ENCODE measurements around the gene DCAF8L1. TPM values are rescaled to one million over a fixed set of nuclear protein-coding genes. Genes with fewer than 3 reads are reported as not detected.

Gene DCAF8L1
- total and polyA plus RNA-seq, 12 donors, result not detected

- Histone ChIP-seq H3K27ac (no peak overlapping the region), H3K36me3 (replicated peaks in 1 of 2) (no peaks in the 10 kb centered on the region), H3K27me3 (no peaks in the 10 kb centered on the region), H3K9me3 (replicated peaks in 1 of 3) (no peaks in the 10 kb centered on the region), H3K4me3 (no peak overlapping the region), H3K4me1 (replicated peaks in 1 of 2) (no peaks in the 10 kb centered on the region)
- intact Hi-C loops (cut with DNase I), result no loop called here
- WGBS, 4 donors, result 75 to 92% (median 80%) methylated on average over 1 of the region's 1 CpG
- TF ChIP-seq CTCF (IDR thresholded peaks at IDR 0.05), result no peak
- no peak for TF ChIP-seq POLR2A (IDR thresholded peaks at IDR 0.05)
- no peak for DNase-seq
These were observed 17.4 kb upstream of the DCAF8L1 start for GRCh38 chrX:27998666-27999065.

- H3K27me3 ChIP-seq, result no peaks in the 10 kb centered on the region
- no peaks in the 10 kb centered on the region for H3K9me3 ChIP-seq (replicated peaks in 1 of 3)
- intact Hi-C loops (cut with DNase I), result no loop called here
- no peak overlapping the region for H3K4me3 ChIP-seq
- WGBS, 4 donors, result 77 to 90% (median 88%) methylated on average over 2 of the region's 2 CpGs
- H3K27ac ChIP-seq, result no peak overlapping the region
- no peaks in the 10 kb centered on the region for H3K4me1 ChIP-seq (replicated peaks in 1 of 2)
- TF ChIP-seq POLR2A (IDR thresholded peaks at IDR 0.05) (no peak), CTCF (IDR thresholded peaks at IDR 0.05) (no peak)
- DNase-seq, result no peak
- H3K36me3 ChIP-seq (replicated peaks in 1 of 2), result no peaks in the 10 kb centered on the region
These were observed 16.4 kb upstream of the DCAF8L1 start for GRCh38 chrX:27997622-27998021.

GRCh38 chrX:27996132-27996531 lies 14.9 kb upstream of the DCAF8L1 start:
- WGBS, 4 donors, result 57 to 85% (median 66%) methylated on average over 3 of the region's 3 CpGs
- intact Hi-C loops (cut with DNase I), result no loop called here
- no peaks in the 10 kb centered on the region for H3K27me3 ChIP-seq
- no peaks in the 10 kb centered on the region for H3K4me1 ChIP-seq (replicated peaks in 1 of 2)
- H3K36me3 ChIP-seq (replicated peaks in 1 of 2), result no peaks in the 10 kb centered on the region
- no peak overlapping the region for H3K4me3 ChIP-seq
- no peak for DNase-seq
- no peak overlapping the region for H3K27ac ChIP-seq
- no peaks in the 10 kb centered on the region for H3K9me3 ChIP-seq (replicated peaks in 1 of 3)
- TF ChIP-seq POLR2A (IDR thresholded peaks at IDR 0.05) (no peak), CTCF (IDR thresholded peaks at IDR 0.05) (no peak)

GRCh38 chrX:27995611-27996010 lies 14.4 kb upstream of the DCAF8L1 start:
- H3K27me3 ChIP-seq, result no peaks in the 10 kb centered on the region
- H3K4me3 ChIP-seq, result no peak overlapping the region
- no peak for TF ChIP-seq CTCF (IDR thresholded peaks at IDR 0.05)
- no peak for TF ChIP-seq POLR2A (IDR thresholded peaks at IDR 0.05)
- no peak for DNase-seq
- no peak overlapping the region for H3K27ac ChIP-seq
- H3K36me3 ChIP-seq (replicated peaks in 1 of 2), result no peaks in the 10 kb centered on the region
- H3K9me3 ChIP-seq (replicated peaks in 1 of 3), result no peaks in the 10 kb centered on the region
- 64 to 80% (median 73%) methylated on average over 3 of the region's 3 CpGs for WGBS, 4 donors
- intact Hi-C loops (cut with DNase I), result no loop called here
- H3K4me1 ChIP-seq (replicated peaks in 1 of 2), result no peaks in the 10 kb centered on the region
